ENCODE results near the gene MYO9B. TPM values are rescaled to one million over a fixed set of nuclear protein-coding genes. Genes with fewer than 3 reads are reported as not detected.

MYO9B gene
- total RNA-seq, 1 experiment from 2014 or later: 74.6 TPM

DNA sequence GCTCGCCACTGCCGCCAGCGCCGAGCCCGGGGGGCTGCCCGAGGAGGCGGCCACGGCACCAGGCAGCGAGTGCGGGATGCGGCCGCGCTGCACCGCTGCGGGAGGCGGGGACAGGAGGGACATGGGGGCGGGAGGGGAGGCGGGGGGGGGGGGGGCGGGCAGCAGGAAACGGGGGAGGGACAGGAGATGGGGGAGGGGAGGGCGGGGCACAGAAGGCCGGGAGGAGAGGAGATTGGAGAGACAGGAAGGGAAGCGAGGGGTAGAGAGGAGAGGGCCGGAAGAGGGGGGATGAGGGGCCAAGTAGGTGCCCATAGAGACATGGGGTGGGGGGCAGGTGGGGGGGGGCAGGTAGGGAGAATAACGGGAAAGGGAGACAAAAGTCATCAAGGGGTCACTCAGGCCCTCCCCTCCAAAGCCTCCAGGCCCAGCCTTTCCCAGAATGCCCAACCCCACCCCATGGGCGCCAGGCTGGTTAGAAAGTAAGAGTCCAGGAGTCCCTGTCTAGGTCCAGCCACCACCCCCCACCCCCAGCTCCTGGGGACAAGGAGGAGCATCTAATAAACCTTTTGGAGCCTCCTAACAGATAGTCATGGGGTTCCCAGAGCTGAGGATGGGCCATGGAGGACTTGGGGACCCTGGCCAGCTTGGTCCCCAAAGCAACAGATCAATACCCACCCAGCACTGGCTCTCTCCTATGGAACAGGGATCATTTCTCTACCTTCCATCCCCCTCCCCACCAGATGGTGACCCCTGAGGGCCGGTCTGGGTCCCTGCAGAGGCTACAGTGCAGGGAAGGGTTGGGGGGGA, 160.6 kb downstream of the MYO9B start:
- peak; percentile 63; the same call in 1 of the 2 replicates for TF ChIP-seq POLR2AphosphoS5 (IDR thresholded peaks at IDR 0.05; ENCODE audit: low read depth, low read length)
- no peak for TF ChIP-seq ZNF274 (IDR thresholded peaks at IDR 0.05; ENCODE audit: low read depth, low read length)
- peak overlapping the region; percentile 98 for H3K4me2 ChIP-seq (ENCODE audit: low read length)
- ATAC-seq (peak; percentile 56), DNase-seq (ENCODE audit: low read depth, low spot score) (no peak)
- H3K9me2 ChIP-seq (ENCODE audit: insufficient read depth): no peaks in the 10 kb centered on the region
- peak overlapping the region; percentile 94 for H3K9ac ChIP-seq (ENCODE audit: low read length)
- no peaks in the 10 kb centered on the region for H3K27me3 ChIP-seq (ENCODE audit: insufficient read depth, low read length)
- H3K9me3 ChIP-seq (ENCODE audit: control insufficient read depth in 1 of 2, insufficient read depth in 1 of 2, low read depth in 1 of 2, low read length in 2 of 2): no peaks in the 10 kb centered on the region
- H2AFZ ChIP-seq (ENCODE audit: low read depth, low read length, poor library complexity, severe bottlenecking): no peak overlapping the region
- ChIA-PET CTCF (no interaction called here), RAD21 (ENCODE audit: low non-redundant PET in 1 of 2, low total read pairs in 2 of 2, uncharacterized antibody in 2 of 2, unreplicated experiment in 2 of 2) (interaction anchor here in 1 of 2 experiments (1.9 kb wide), 1 partner anchor 10 kb away, joined by 5 read pairs; the partner anchor contains the start of gene OCEL1), POLR2A (interaction anchor here (0.8 to 3.8 kb wide), 10 partner anchors 8 to 156 kb away, joined by 3 to 29 read pairs (median 4); partner anchors contain the start of genes BABAM1, OCEL1 and USE1)
- H3K27ac ChIP-seq (ENCODE audit: low read depth, low read length): peak overlapping the region; percentile 100
- H3K36me3 ChIP-seq (ENCODE audit: control insufficient read depth in 1 of 2, insufficient read depth in 2 of 2, low read length in 2 of 2): peaks cover 15 to 16% of the 10 kb centered on the region in 2 experiments; a peak in 3 of 4 replicates
- intact Hi-C loops (cut with micrococcal nuclease): no loop called here
- peak overlapping the region; percentile 91 to 93 for H3K4me3 ChIP-seq (replicated peaks in 1 of 2; ENCODE audit: low read depth in 1 of 2, low read length in 2 of 2)
- H3K4me1 ChIP-seq (ENCODE audit: control insufficient read depth in 1 of 2, insufficient read depth in 2 of 2, low read length in 2 of 2): peaks cover 13 to 25% of the 10 kb centered on the region in 2 experiments
- peaks cover 60% of the 10 kb centered on the region for H3K79me2 ChIP-seq (ENCODE audit: insufficient read depth, low read length)
- peaks cover 7% of the 10 kb centered on the region; the same call in 1 of the 2 replicates for H4K20me1 ChIP-seq (ENCODE audit: insufficient read depth)
- no TSS peak for BruUV-seq (replicated peaks)

DNA sequence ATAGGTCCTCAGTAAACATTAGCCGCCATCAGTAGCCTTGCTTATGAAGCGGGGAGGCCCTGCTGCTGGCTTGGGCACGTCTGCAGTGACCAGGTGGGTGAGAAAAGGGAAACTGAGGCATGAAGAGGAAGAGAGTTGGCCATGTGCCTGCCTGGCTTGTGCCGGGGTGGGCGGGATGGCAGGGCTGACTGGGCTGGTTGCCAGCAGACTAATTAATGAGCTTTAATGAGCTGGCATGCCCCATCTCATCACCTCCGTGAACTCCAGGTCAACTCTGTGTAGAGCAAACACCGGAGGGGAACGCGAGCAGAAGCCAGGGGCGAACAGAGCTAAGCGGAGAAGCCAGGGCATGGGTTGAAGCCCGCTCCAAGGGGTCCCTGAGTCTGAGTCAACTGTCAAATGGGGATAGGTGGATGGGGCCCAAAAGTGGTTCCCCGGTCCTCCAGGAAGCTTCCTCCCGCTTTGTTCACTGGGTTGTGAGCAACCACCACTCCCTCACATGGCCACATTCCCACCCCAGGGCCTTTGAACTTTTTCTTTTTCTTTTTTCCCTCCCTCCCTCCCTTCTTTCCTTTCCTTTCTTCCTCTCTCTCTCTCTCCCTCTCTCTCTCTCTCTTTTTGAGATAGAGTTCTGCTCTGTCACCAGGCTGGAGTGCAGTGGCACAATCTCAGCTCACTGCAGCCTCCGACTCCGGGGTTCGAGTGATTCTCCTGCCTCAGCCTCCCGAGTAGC, 161.4 kb downstream of the MYO9B start:
- peak overlapping the region; percentile 78 for H3K27ac ChIP-seq (ENCODE audit: low read depth, low read length)
- ChIA-PET CTCF (no interaction called here), POLR2A (interaction anchor here (1.1 to 3.8 kb wide), 2 partner anchors 10 to 14 kb away, joined by 3 to 29 read pairs; partner anchors contain the start of gene OCEL1), RAD21 (ENCODE audit: low non-redundant PET in 1 of 2, low total read pairs in 2 of 2, uncharacterized antibody in 2 of 2, unreplicated experiment in 2 of 2) (no interaction called here)
- peaks cover 57% of the 10 kb centered on the region for H3K79me2 ChIP-seq (ENCODE audit: insufficient read depth, low read length)
- H2AFZ ChIP-seq (ENCODE audit: low read depth, low read length, poor library complexity, severe bottlenecking): no peak overlapping the region
- H3K27me3 ChIP-seq (ENCODE audit: insufficient read depth, low read length): no peaks in the 10 kb centered on the region
- H3K4me2 ChIP-seq (ENCODE audit: low read length): peak overlapping the region; percentile 59
- ATAC-seq (no peak), DNase-seq (ENCODE audit: low read depth, low spot score) (no peak)
- intact Hi-C loops (cut with micrococcal nuclease): no loop called here
- H3K4me3 ChIP-seq (replicated peaks in 1 of 2; ENCODE audit: low read depth in 1 of 2, low read length in 2 of 2): 0 out of 4 replicates have a peak overlapping the region, but pooled peaks of 1 of the 2 experiments have one; percentile 17
- no TSS peak for BruUV-seq (replicated peaks)
- no peaks in the 10 kb centered on the region for H3K9me3 ChIP-seq (ENCODE audit: control insufficient read depth in 1 of 2, insufficient read depth in 1 of 2, low read depth in 1 of 2, low read length in 2 of 2)
- peak overlapping the region; percentile 36 for H3K9ac ChIP-seq (ENCODE audit: low read length)
- peaks cover 8 to 16% of the 10 kb centered on the region in 2 experiments; a peak in 3 of 4 replicates for H3K36me3 ChIP-seq (ENCODE audit: control insufficient read depth in 1 of 2, insufficient read depth in 2 of 2, low read length in 2 of 2)
- peaks cover 7% of the 10 kb centered on the region; the same call in 1 of the 2 replicates for H4K20me1 ChIP-seq (ENCODE audit: insufficient read depth)
- peaks cover 13 to 27% of the 10 kb centered on the region in 2 experiments for H3K4me1 ChIP-seq (ENCODE audit: control insufficient read depth in 1 of 2, insufficient read depth in 2 of 2, low read length in 2 of 2)
- H3K9me2 ChIP-seq (ENCODE audit: insufficient read depth): no peaks in the 10 kb centered on the region
- TF ChIP-seq, protein P1, sequence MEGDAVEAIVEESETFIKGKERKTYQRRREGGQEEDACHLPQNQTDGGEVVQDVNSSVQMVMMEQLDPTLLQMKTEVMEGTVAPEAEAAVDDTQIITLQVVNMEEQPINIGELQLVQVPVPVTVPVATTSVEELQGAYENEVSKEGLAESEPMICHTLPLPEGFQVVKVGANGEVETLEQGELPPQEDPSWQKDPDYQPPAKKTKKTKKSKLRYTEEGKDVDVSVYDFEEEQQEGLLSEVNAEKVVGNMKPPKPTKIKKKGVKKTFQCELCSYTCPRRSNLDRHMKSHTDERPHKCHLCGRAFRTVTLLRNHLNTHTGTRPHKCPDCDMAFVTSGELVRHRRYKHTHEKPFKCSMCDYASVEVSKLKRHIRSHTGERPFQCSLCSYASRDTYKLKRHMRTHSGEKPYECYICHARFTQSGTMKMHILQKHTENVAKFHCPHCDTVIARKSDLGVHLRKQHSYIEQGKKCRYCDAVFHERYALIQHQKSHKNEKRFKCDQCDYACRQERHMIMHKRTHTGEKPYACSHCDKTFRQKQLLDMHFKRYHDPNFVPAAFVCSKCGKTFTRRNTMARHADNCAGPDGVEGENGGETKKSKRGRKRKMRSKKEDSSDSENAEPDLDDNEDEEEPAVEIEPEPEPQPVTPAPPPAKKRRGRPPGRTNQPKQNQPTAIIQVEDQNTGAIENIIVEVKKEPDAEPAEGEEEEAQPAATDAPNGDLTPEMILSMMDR (IDR thresholded peaks at IDR 0.05 in 2 of 3, conservative IDR thresholded peaks at IDR 0.05 in 1 of 3; ENCODE audit: borderline replicate concordance in 1 of 3, insufficient read depth in 1 of 3, low read depth in 2 of 3, low read length in 2 of 3): no peak
- TF ChIP-seq TCF7L2 (IDR thresholded peaks at IDR 0.05; ENCODE audit: borderline replicate concordance, extremely low read depth, insufficient read depth, insufficient read length) (no peak), CBX3 (IDR thresholded peaks at IDR 0.05; ENCODE audit: low read depth) (no peak), RAD21 (IDR thresholded peaks at IDR 0.05; ENCODE audit: low read depth) (no peak), EGR1 (IDR thresholded peaks at IDR 0.05; ENCODE audit: low read depth) (no peak), FOSL1 (IDR thresholded peaks at IDR 0.05; ENCODE audit: low read depth) (no peak), SRF (IDR thresholded peaks at IDR 0.05; ENCODE audit: low read depth) (no peak), CEBPB (IDR thresholded peaks at IDR 0.05; ENCODE audit: low read depth) (no peak), SP1 (IDR thresholded peaks at IDR 0.05; ENCODE audit: low read depth) (no peak)
- TF ChIP-seq, protein P2, sequence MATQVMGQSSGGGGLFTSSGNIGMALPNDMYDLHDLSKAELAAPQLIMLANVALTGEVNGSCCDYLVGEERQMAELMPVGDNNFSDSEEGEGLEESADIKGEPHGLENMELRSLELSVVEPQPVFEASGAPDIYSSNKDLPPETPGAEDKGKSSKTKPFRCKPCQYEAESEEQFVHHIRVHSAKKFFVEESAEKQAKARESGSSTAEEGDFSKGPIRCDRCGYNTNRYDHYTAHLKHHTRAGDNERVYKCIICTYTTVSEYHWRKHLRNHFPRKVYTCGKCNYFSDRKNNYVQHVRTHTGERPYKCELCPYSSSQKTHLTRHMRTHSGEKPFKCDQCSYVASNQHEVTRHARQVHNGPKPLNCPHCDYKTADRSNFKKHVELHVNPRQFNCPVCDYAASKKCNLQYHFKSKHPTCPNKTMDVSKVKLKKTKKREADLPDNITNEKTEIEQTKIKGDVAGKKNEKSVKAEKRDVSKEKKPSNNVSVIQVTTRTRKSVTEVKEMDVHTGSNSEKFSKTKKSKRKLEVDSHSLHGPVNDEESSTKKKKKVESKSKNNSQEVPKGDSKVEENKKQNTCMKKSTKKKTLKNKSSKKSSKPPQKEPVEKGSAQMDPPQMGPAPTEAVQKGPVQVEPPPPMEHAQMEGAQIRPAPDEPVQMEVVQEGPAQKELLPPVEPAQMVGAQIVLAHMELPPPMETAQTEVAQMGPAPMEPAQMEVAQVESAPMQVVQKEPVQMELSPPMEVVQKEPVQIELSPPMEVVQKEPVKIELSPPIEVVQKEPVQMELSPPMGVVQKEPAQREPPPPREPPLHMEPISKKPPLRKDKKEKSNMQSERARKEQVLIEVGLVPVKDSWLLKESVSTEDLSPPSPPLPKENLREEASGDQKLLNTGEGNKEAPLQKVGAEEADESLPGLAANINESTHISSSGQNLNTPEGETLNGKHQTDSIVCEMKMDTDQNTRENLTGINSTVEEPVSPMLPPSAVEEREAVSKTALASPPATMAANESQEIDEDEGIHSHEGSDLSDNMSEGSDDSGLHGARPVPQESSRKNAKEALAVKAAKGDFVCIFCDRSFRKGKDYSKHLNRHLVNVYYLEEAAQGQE (IDR thresholded peaks at IDR 0.05; ENCODE audit: low read depth): no peak

Measured in HCT116 (cell line).